Inflammatory macrophage treated with lipopolysaccharide for 1 hour (primary cell): ENCODE measurements around the gene NEU1.
A peak's percentile ranks its signal among the peaks of the same experiment; 100 is the strongest.

ENCODE experiments used
- DNase-seq, 2 donors: peaks; one replicate each; pipeline ENCODE4 v3.0.0-alpha.2; 2020 to 2022

Gene NEU1

DNA sequence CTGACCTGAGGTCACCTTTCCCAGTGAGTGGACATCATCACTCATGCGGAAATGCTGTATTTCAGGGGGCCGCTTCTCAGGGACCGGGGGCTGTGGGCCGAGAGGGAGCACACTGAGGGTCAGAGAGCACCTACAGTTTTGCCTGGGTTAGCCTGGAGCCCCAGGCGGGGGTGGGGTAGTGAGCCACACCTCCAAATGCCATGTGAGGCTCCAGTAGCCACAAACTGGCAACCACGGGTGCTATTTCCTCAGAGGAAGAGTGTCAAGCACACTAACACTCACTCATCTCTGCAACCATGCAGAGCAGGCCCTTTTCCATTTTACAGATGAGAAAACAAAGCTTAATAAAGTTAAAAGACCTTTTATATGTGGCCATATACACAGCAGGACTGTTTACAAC is 30.2 kb upstream of the NEU1 start:
- DNase-seq, result no peak

GRCh38 chr6:31889331-31889972 is 26.8 kb upstream of the NEU1 start:
- DNase-seq, result no peak

DNA sequence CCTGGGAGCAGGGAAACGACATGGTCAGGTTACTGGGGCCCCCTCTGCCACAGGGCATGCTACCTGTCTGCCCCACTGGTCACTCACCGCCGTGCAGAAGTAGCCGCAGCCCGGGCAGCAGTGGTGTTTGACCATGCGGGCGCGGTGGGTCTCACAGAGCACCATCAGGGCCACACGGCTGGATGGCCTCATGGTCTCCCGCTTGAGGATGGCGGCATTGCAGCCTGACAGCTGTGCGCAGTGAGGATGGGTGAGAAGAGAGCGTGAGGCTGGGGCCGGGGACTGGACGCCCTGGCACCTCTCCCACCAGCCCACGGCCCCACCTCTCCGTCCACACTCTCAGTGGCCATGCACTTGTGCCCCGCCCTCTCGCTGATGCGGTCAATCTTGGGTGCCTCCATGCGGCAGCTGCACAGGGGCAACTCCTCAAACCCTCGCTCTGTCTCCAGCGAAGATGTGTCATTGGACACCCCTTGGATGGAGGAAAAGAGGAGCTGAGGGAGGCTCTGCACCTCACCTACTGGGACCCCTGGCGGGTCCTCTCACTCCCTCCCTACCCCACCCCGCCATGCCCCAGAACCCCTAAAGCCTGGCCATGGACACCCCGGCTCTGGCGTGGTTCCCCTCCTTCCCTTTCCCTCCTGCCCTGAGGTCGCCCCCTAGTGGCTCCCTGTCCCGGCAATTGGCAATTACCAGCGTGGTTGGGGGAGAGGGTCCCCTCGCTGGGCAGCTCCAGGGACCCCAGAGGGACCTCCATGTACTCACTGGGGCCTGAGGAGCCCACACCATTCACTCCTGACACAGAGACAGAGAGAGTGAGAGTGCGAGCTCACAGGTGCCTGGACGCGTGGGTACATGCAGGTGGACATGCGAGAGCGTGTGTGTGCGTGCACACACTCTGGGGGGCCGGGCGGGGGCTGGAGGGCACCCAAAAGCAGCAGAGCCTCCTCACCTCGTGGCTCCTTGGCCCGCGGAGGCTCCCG is 25.9 kb upstream of the NEU1 start:
- DNase-seq, result peak in 1 of 2 donors; percentile 36

DNA sequence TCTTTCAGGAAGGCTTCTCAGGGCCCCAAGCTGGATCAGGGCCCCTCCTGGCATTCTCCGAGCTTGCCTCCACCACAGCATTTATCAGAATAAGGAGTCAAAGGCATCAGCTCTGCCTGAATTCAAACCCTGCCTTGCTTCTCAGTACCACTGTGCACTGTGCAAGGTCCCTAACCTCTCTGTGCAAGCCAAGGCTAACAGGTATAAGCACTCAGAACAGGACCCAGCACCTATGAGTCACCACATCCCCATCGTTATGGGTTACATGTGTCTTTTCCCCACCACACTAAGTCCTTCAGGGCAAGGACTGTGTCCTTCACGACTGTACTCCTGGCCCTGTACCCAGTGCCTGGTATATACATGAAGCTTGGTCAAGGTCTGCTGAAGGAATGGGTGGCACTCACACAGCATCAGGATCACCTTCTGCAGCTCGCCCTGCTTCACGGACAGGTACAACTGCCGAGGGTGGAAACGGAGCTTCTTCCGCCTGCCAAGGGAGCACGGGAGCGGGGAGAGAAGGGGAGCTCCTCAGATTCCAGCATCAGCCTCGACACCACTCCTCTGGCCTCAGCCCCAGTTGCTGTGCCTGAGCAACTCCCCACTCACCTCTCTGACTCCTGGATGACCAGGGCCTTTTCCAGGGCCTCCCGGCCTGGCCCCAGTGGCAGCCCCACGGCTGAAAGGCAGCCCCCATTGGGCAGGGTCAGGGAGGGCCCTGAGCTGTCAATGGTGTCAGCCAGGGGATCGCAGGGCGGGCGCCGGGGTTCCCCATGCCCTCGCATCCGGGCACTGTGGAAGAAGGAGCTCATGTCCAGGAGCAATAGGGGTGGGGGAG is 24.8 kb upstream of the NEU1 start:
- DNase-seq, result no peak

DNA sequence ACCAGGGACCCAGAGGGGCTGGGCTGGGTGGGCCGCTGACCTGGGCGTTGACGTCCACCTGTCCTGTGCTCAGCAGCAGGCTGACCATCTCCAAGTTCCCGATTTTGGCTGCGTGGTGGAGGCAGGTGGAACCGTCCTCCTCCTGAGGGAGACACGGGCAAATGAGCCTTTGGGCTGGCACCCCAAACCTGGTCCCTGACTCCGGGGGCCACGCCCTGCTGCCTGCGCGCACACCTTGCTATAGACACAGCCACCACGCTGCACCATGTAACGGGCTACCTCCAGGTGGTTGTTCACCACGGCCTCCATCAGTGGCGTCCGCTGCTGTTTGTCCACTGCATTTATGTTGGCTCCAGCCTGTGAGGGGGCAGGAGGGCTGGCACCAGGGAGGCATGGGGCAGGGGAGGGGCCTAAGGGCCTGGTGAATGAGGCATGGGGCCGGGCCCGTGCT is 23.9 kb upstream of the NEU1 start:
- no peak for DNase-seq

GRCh38 chr6:31884528-31885035 is 22.0 kb upstream of the NEU1 start:
- no peak for DNase-seq

GRCh38 chr6:31883676-31884075 is 21.1 kb upstream of the NEU1 start:
- no peak for DNase-seq

DNA sequence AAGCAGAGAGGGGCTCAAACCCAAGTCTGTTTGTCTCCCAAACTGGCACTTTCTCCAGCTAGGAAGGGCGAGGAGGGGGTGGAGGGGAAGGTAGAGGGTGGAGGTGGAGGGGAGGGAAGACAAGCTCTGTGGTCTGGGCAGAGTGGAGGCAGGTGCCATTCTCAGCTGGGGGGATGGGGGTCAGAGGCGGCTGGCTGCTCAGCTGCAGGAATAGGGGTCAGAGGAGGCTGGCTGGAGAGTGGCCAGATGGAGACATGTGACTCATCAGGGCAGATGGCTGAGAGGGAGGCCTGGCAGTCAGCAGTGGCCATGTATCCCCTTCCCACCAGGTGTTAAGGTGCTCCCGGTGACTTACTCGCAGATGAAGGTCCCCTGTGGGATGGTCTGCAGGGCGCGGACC is 19.7 kb upstream of the NEU1 start:
- no peak for DNase-seq

DNA sequence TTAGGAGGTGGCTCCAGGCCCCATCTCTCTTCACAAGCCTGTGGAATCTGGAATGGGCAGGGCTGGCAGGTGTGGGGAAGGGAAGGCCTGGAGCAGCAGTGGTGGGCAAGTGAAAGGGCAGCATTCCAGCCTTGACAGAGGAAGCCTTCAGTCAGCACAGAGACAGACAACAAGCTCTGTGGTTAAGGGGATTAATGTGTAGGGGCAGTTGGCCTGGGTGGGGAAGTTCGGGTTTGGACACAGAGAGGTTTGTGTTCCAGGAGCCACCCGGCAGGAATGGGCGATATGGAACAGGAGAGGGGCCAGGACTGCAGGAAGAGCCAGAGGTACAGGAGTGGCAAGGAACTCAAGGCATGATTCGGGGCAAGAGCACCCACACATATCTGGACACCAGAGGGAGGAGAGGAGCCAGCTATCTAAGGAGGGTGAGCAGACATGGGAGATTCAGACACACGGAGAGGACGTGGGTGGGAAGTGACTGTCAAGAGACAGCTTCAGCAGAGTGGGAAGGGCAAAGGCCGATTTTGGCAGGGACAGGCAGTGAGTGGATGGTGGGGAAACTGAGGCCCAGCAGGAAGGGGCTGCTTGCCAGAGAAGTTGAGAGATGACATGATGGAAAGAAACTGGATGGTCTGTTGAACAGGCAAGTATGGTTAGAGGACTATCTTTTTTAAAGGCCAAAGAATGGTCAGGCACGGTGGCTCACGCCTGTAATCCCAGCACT is 18.7 kb upstream of the NEU1 start:
- DNase-seq, result peak in 1 of 2 donors; percentile 31

- DNase-seq, result no peak
These were observed 18.0 kb upstream of the NEU1 start for GRCh38 chr6:31880616-31881015.

- DNase-seq, result no peak
These were observed 17.3 kb upstream of the NEU1 start for GRCh38 chr6:31879901-31880300.

DNA sequence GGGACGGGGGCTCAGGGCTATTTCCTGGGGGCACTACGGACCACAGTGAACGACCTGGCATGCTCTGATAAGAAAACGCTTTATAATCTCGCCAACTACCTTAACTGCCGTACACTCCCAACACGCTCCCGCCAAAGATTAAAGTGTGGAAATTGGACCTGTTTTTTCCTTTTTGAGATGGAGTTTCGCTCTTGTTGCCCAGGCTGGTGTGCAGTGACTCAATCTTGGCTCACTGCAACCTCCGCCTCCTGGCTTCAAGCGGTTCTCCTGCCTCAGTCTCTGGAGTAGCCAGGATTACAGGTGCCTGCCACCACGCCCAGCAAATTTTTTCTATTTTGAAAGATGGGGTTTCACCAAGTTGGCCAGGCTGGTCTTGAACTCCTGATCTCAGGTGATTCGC is 16.5 kb upstream of the NEU1 start:
- DNase-seq, result no peak

- no peak for DNase-seq
These were observed 16.1 kb upstream of the NEU1 start, which contains the start of gene SLC44A4 for GRCh38 chr6:31878726-31879125. Gene SLC44A4, minus strand, starts transcription at chr6:31878997. Its CDS starts 17 bp downstream, at chr6:31878980.

DNA sequence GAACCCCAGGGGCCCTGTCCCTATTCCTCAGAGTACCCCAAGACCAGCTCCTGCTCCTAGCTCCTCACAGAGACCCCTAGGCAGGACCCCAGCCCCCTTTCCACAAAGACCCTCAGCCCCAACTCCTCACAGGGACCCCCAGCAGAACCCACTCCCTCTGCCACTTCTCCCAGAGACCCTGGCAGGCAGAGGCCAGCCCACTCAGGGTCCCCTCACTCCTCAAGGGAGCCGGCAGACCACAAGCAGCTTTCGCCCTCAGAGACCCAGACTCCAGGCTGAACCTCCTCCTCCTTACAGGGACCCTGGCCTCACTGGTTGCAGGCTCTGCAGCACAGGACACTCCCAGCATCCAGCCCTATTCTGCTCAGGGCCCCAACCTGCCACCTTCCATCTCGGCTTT is 15.6 kb upstream of the NEU1 start:
- DNase-seq, result no peak

- DNase-seq, result no peak
These were observed 15.1 kb upstream of the NEU1 start for GRCh38 chr6:31877651-31878161.

- DNase-seq, result no peak
These were observed 14.6 kb upstream of the NEU1 start for GRCh38 chr6:31877125-31877650.

DNA sequence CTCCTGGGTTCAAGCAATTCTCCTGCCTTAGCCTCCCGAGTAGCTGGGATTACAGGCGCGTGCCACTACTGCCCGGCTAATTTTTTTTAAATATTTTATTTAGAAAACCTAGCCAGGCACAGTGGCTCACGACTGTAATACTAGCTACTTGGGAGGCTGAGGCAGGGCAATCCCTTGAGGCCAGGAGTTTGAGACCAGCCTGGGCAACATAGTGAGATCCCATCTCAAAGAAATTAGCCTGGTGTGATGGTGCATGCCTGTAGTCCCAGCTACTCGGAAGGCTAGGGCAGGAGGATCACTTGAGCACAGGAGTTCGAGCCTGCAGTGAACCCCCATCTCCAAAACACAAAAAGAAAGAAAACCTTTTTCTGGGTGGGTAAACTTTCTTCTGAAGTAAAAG is 13.7 kb upstream of the NEU1 start:
- no peak for DNase-seq

DNA sequence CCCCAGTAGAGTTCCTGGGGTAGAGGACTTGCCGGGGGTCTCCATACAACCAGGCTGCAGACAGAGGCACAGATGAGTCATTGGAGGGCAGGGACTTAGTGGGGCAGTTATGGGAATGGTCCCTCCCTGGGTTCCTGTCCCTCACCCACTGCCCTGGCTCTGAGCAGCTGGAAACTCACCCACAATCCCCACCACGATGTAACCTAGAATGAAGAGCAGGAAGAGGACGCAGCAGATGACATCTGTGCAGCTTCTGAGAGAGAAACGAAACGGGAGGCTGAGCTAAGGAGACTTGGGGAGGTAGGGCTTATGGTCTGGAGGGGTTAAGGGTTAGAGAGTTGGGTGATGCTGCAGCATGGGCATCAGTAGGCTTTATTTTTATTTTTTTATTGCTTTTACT is 13.3 kb upstream of the NEU1 start:
- DNase-seq, result no peak

- DNase-seq, result no peak
These were observed 12.4 kb upstream of the NEU1 start for GRCh38 chr6:31874836-31875572.

- no peak for DNase-seq
These were observed 11.6 kb upstream of the NEU1 start for GRCh38 chr6:31874084-31874670.
